ENCODE results near the gene MCAT.

GRCh38 chr22:43148581-43148980 lies 5.4 kb upstream of the MCAT start:
- TF ChIP-seq LEF1 (IDR thresholded peaks at IDR 0.05; ENCODE audit: borderline replicate concordance) (no peak), NFRKB (IDR thresholded peaks at IDR 0.05) (no peak), FOXA1 (IDR thresholded peaks at IDR 0.05) (no peak), HDGF (IDR thresholded peaks at IDR 0.05; ENCODE audit: borderline replicate concordance) (no peak), ELF4 (IDR thresholded peaks at IDR 0.05) (no peak), BHLHE40 (IDR thresholded peaks at IDR 0.05; ENCODE audit: borderline replicate concordance) (no peak), PKNOX1 (IDR thresholded peaks at IDR 0.05) (no peak), FOXM1 (IDR thresholded peaks at IDR 0.05; ENCODE audit: borderline replicate concordance) (no peak), FOXK2 (IDR thresholded peaks at IDR 0.05) (no peak), SP1 (IDR thresholded peaks at IDR 0.05) (no peak), L3MBTL2 (conservative IDR thresholded peaks at IDR 0.05) (no peak), ZNF384 (IDR thresholded peaks at IDR 0.05) (no peak)

All from HEK293T (cell line).